ENCODE results near the gene SAE1. TPM values are rescaled to one million over a fixed set of nuclear protein-coding genes. Genes with fewer than 3 reads are reported as not detected.

SAE1 gene
- total RNA-seq, 3 donors from 2014 or later, result 44.6 to 61.4 (median 55.7) TPM

DNA sequence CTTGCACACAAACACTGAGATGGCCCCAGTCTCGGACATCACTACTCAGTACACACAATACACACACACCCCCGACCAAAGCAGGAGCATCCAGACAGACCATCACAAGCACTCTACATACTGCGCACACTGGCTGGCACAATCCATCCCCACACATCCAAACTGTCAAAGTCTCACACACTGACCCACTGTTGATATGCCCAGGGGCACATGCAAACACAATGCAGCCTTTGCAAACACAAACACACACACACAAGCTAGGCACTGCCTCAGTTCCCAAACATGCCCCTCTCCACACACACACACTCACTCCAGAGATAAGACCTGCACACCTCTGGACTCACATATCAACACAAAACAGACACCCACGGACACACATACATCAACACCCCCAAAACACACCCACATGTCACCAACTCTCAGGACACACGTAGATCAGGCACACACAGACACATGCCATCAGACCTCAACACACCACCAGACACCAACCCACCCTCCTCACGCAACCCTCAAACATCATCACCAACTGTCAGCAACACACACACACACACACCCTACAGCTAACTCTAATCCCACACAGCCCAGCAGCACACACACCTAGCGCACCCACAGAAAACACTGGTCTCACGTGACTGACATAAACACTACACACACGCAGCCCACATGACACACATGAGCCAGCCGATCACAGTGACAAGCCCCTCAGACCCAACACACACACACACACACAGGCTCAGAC lies 98.5 kb downstream of the SAE1 start:
- intact Hi-C loops (cut with DNase I; ENCODE audit: low total_unique reads), result no loop called here
- peaks cover 3 to 7% of the 10 kb centered on the region in 2 donors for H3K4me1 ChIP-seq
- no peaks in the 10 kb centered on the region for H3K27me3 ChIP-seq
- peak overlapping the region; percentile 99 to 100 for H3K27ac ChIP-seq
- peak in 1 of 2 donors; percentile 35 for DNase-seq (ENCODE audit: low spot score in 2 of 2)
- H3K4me3 ChIP-seq, result peak overlapping the region; percentile 97 to 99 (median 98)
- no peaks in the 10 kb centered on the region for H3K36me3 ChIP-seq
- H3K9me3 ChIP-seq, result no peaks in the 10 kb centered on the region
- TF ChIP-seq POLR2A (IDR thresholded peaks at IDR 0.05) (no peak), POLR2AphosphoS5 (IDR thresholded peaks at IDR 0.05) (no peak)
- TF ChIP-seq, protein P1, sequence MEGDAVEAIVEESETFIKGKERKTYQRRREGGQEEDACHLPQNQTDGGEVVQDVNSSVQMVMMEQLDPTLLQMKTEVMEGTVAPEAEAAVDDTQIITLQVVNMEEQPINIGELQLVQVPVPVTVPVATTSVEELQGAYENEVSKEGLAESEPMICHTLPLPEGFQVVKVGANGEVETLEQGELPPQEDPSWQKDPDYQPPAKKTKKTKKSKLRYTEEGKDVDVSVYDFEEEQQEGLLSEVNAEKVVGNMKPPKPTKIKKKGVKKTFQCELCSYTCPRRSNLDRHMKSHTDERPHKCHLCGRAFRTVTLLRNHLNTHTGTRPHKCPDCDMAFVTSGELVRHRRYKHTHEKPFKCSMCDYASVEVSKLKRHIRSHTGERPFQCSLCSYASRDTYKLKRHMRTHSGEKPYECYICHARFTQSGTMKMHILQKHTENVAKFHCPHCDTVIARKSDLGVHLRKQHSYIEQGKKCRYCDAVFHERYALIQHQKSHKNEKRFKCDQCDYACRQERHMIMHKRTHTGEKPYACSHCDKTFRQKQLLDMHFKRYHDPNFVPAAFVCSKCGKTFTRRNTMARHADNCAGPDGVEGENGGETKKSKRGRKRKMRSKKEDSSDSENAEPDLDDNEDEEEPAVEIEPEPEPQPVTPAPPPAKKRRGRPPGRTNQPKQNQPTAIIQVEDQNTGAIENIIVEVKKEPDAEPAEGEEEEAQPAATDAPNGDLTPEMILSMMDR (IDR thresholded peaks at IDR 0.05), result no peak

DNA sequence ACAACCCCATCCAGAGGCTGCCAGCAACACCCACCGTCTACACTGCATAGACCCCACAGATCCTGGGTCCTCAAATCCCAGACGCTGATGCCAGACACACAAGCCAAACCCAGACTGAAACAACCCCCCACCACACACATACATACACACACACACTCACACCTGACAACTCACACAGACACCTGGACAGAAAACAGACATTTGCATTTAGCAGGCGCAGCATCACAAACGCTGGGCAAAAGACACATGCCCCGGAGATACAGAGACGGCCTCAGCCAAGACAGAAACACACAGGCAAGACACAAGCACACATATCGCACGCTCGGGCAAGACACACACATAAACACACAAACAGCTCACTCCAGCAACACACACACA lies 99.0 kb downstream of the SAE1 start:
- intact Hi-C loops (cut with DNase I; ENCODE audit: low total_unique reads), result no loop called here
- Histone ChIP-seq H3K27ac (peak overlapping the region; percentile 99 to 100), H3K4me3 (peak overlapping the region; percentile 97 to 99 (median 98)), H3K4me1 (peaks cover 3 to 7% of the 10 kb centered on the region in 2 donors), H3K36me3 (no peaks in the 10 kb centered on the region), H3K27me3 (no peaks in the 10 kb centered on the region), H3K9me3 (no peaks in the 10 kb centered on the region)
- DNase-seq (ENCODE audit: low spot score in 2 of 2), result peak in 1 of 2 donors; percentile 26
- TF ChIP-seq, protein P1 (IDR thresholded peaks at IDR 0.05), result no peak
- TF ChIP-seq POLR2A (IDR thresholded peaks at IDR 0.05), result no peak
- no peak for TF ChIP-seq POLR2AphosphoS5 (IDR thresholded peaks at IDR 0.05)

DNA sequence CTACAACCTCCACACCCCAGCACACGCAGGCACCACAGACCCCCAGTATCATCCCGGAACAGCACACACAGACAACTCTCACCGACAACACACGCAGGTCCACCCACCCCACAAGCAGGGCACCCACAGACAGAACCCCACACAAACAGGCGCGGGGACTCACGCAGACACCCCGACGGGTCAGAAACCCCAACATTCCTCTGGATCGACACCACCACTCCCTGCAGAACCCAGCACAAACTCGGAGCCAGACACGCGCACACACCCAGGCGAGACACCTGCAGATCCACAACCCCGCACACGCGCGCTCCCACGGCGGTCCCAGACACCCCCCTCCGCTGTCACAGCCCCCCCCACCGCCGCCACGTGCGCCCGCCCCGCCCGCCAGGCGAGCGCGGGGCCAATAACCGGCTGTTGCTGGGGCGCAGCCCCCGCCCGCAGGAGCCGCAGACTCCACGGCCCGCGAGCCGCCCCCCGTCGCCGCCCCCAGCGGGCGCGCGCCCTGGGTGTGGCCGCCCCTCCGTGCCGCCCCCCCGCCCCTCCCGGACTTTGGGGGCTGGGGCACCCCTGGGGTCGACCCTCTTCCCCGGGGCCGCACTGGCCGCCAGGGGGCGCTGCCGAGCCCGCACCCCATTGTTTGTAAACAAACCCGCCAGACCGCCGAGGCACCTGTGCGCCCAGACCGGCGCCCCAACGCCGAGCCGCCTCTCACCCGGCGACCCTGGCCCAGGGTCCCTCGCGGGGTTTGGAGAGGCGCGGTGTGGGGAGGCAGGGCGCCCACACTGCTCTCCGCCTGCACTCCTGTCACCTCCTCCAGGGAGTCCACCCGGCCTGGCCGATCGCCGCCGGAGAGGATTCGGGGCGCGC lies 99.7 kb downstream of the SAE1 start:
- H3K27ac ChIP-seq, result peak overlapping the region; percentile 99 to 100
- peak in 1 of 2 donors; percentile 61 for DNase-seq (ENCODE audit: low spot score in 2 of 2)
- H3K4me1 ChIP-seq, result peaks cover 3 to 7% of the 10 kb centered on the region in 2 donors
- TF ChIP-seq POLR2AphosphoS5 (IDR thresholded peaks at IDR 0.05) (peak in 2 of 3 donors; percentile 6 to 11), POLR2A (IDR thresholded peaks at IDR 0.05) (no peak)
- TF ChIP-seq, protein P1 (IDR thresholded peaks at IDR 0.05), result peak; percentile 51 to 77 (median 58)
- no peaks in the 10 kb centered on the region for H3K27me3 ChIP-seq
- no peaks in the 10 kb centered on the region for H3K9me3 ChIP-seq
- H3K36me3 ChIP-seq, result no peaks in the 10 kb centered on the region
- peak overlapping the region; percentile 97 to 99 (median 98) for H3K4me3 ChIP-seq
- intact Hi-C loops (cut with DNase I; ENCODE audit: low total_unique reads), result no loop called here

DNA sequence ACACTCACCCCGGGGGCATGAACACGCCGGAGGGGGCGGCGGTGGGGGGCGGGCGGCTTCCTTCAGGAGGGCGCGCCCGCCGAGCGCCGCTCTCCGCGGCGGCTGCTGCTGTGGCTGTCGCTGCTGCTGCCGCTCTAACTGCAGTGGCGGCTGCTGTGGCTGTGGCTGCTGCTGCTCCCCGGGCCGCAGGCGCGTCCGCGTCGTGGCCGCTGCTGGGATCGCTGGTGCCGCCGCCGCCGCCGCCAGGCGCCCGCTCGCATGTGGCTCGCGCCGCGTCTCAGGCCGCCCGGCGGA lies 100.2 kb downstream of the SAE1 start, which contains the start of gene BBC3:
TSS of gene BBC3 (minus strand) at position 279 of the 294 bp plus-strand sequence. CDS start 2,768 bp downstream, outside the sequence.
- Histone ChIP-seq H3K9me3 (no peaks in the 10 kb centered on the region), H3K36me3 (no peaks in the 10 kb centered on the region), H3K27me3 (no peaks in the 10 kb centered on the region), H3K27ac (peak within 1 kb of the TSS; percentile 99 to 100), H3K4me1 (peaks cover 3 to 7% of the 10 kb centered on the region in 2 donors), H3K4me3 (peak within 1 kb of the TSS; percentile 97 to 99 (median 98))
- TF ChIP-seq POLR2AphosphoS5 (IDR thresholded peaks at IDR 0.05), result no peak
- TF ChIP-seq, protein P1 (IDR thresholded peaks at IDR 0.05), result no peak
- TF ChIP-seq POLR2A (IDR thresholded peaks at IDR 0.05), result no peak
- intact Hi-C loops (cut with DNase I; ENCODE audit: low total_unique reads), result no loop called here
- no peak for DNase-seq (ENCODE audit: low spot score in 2 of 2)

Data from breast epithelium (tissue), 4 donors.